Ovary (tissue), 3 donors: Measurements from ENCODE around the gene NECTIN2.

Experiments
- CTCF ChIP-seq, 3 donors: fragments of 450-650 bp in 2 of 3; fragments of 200-600 bp in 1 of 3; IDR thresholded peaks; one replicate each; pipeline versions ENCODE4 v1.5.1 to v1.8.0; 2016 to 2022; ENCODE audit warnings: antibody characterized with exemption in 3 of 3, mild to moderate bottlenecking in 1 of 3
- EP300 ChIP-seq: sonication (generic); formaldehyde crosslinking; IDR thresholded peaks from one replicate; pipeline ENCODE4 v1.6.1; 2017; ENCODE audit warnings: antibody characterized with exemption
- POLR2A ChIP-seq: fragments of 450-650 bp; IDR thresholded peaks from one replicate; pipeline ENCODE4 v1.6.1; 2017; ENCODE audit warnings: antibody characterized with exemption, mild to moderate bottlenecking, moderate library complexity
- donor health status: DM: no; HTN: no; CAD: no.

DNA sequence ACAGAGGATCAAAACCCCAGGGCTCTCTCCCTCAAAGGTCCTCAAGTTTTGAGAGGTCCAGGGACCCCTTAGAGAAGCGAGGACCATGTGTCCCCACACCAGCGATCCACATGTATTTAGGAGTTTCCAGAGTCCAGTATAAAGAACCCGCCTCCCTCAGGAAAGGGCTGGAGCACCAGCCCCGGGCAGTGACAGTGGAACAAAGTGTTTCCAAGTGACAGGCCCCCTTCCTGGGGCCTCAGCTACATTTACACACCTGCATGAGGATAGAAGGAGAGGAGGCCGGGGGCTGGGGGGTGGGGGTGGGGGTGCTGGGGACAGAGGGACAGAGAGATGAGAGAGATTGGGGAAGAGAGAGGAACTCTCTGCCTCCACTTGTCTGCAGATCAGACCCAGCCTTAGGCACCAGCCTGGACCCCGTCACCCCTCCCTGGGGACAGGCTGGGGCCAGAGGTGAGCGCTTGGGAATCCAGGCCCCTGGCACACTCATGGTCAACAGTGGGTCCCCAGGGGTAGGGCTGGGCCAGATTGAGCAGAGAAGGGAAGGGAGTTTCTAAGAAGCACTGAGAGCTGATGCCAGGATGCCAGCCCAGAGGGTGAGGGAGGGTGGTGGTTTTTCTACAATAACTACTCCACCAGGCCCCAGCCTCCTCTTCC is 36.4 kb upstream of the NECTIN2 start:
- no peak for TF ChIP-seq POLR2A
- TF ChIP-seq CTCF (IDR thresholded peaks at IDR 0.05) = no peak
- TF ChIP-seq EP300 = no peak
